GM12872 (cell line): ENCODE measurements around the gene NR5A2.

Experiments
- CTCF ChIP-seq: IDR thresholded peaks from 3 replicates; pipeline ENCODE4 v1.5.1; 2011; ENCODE audit warnings: low read depth, mild to moderate bottlenecking, low read length, moderate library complexity; ENCODE audit not compliant: insufficient read depth

NR5A2 gene

DNA sequence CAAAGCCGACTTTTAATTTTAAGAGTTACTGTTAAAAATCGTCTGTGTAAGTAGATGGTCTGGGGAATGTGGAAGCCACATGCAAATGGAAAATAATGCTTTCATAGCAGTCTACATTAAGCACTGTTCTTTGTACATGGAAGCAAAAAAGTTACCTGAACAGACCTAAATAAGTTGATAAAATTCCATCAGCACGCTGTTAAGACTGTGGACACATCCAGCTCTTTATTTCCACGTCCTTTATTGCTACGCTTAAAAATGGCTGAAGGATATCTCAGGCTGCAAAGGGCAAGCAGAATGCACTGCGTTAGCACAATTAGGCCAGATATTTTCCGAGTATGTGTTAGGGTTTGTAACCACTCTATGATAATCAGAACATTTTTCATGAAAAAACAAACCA, 22.3 kb downstream of the NR5A2 start:
- TF ChIP-seq CTCF = no peak

- no peak for TF ChIP-seq CTCF
Measured at GRCh38 chr1:200051620-200052019, 24.1 kb downstream of the NR5A2 start.

DNA sequence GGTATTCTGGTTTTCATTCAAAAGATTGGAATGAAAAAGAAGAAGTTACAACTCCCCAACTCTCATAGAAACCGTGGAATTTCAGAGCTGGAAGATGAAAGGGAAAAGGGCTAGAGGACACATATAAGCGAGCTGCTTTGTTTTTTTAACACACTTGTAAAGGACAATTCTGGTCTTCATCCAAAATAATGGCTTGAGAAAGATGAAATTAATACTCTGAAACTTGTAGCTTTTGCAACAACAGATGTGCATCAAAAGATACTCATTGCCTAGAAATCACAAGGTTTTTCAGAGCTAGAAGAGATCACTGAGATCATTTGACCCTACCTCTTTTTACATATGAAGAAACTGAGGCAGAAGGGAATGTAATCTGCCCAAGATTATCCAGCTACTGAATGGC, 25.6 kb downstream of the NR5A2 start:
- TF ChIP-seq CTCF = no peak

GRCh38 chr1:200053646-200054045, 26.1 kb downstream of the NR5A2 start:
- TF ChIP-seq CTCF = no peak

- TF ChIP-seq CTCF = no peak
Measured at GRCh38 chr1:200058341-200058740, 30.8 kb downstream of the NR5A2 start.

DNA sequence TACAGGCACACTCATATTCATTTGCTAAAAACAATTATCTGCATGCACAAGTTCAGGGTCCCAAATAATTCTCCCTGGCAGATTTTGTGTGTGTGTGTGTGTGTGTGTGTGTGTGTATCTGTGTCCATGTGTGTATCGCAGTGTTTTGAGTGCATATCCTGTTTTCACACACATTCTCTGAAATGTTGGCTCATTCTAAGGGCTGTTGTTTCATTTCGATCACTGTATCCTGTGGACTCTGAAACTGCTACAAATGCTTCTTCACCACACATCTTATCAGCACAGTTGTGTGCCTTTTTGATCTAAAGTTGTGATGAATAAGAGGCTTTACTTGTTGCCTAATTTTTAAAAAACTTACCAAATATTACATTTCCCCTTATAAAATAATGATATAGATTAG, 34.6 kb downstream of the NR5A2 start:
- no peak for TF ChIP-seq CTCF

- TF ChIP-seq CTCF = no peak
Measured at GRCh38 chr1:200072636-200073285, 45.3 kb downstream of the NR5A2 start.
